NCI-H460 (cell line): ENCODE results near the gene GPC3. TPM values are rescaled to one million over a fixed set of nuclear protein-coding genes. Genes with fewer than 3 reads are reported as not detected.

Experiments used
- DNase-seq: peaks from one replicate; pipeline ENCODE4 v3.0.0-alpha.2; 2016; ENCODE audit warnings: low read depth; ENCODE audit errors: extremely low read depth
- total RNA-seq: library from RNA; depleted of rRNA; stranded (reverse); fragments of >200 nt; shearing (Covaris generic); gene quantifications from 2 replicates; pipeline ENCODE4 v1.2.3, GENCODE V29; 2014

Gene GPC3
- total RNA-seq, 1 experiment from 2014 or later: not detected

DNA sequence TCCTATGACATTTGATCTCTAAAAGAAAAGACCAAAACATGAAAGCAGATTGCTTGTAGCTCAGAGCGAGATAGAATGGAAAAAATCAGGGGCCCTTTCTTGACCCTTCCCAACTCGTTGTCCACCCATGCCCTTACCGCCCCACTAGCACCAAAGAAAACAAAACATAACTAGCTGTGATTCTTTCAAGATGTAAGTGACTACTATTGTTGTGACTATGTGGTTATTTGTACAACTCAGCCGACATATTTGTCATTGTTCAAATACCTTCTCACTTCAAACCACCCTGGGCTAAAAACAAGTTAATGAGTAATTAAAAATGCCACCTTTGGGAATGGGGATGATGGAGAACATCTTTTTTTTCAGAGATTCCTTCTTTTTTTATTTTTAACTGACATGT, 399.0 kb downstream of the GPC3 start:
- DNase-seq: no peak

DNA sequence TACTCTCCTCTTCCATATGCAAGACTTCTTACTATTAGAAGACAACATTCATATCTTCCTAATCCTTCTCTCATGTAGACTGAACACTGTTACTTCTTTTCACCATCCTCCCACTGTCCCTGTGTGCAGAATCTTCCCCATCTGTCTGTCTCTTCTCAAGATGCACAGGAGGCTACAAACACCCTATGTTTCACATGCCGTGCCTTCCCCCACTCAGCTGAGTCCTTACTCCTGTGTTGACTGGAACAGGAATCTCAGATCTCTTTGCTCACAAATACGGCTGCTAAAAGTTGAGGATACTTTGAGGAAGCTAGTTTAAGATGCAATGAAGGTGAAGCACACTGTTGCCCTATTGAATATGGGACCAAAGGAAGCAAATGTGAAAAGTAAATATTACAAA, 401.6 kb downstream of the GPC3 start:
- no peak for DNase-seq

DNA sequence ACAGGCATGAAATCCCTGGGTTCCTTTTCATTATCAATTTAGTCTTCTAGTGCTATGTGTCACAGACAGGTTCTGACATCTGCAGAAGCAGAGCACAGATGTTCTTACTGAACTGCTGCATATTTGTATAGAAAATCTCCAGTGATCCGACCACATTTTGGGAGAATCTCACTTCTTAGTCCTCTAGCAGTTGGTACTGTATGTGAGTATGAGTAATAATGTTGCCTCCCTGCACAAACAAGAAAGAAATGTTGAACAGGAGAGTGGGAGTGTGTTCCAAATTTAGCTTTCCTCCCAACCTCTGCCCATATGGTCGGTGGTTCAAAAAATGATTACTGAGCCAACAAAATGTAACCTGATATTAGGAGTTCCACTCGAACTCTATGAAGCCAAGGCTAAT, 404.8 kb downstream of the GPC3 start:
- no peak for DNase-seq

DNA sequence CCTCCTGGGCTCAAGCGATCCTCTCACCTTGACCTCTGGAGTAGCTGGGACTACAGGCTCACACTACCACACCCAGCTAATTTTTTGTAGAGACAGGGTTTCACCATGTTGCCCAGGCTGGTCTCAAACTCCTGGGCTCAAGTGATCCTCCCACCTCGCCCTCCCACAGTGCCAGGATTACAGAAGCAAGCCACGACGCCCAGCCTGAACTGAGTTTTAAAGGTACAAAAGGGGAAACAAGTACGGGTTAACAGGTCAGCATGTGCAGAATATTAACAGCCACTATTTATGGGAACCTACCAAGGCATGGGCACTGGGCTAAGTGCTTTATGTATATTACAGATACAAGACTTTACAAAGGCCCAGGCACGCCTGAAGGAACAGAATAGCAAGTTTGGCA, 405.8 kb downstream of the GPC3 start:
- DNase-seq: no peak

DNA sequence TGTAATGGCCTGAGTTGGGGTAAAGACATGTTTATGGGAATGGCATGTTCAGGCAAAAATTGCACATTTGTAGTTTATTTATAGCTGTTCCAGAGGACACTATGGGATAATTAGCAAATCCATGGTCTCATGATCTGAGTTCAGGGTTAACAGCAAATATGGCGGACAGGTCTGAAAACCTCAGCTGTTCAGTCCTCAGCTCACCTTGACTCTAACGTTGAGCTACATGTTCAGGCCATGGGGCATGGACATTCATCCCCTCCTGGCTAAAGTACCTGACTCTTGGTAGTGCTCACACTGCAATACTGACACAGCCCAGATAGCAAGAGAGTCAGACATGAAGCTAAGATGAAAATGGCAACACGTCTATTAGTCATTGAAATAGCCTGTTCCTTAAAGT, 408.5 kb downstream of the GPC3 start:
- no peak for DNase-seq

DNA sequence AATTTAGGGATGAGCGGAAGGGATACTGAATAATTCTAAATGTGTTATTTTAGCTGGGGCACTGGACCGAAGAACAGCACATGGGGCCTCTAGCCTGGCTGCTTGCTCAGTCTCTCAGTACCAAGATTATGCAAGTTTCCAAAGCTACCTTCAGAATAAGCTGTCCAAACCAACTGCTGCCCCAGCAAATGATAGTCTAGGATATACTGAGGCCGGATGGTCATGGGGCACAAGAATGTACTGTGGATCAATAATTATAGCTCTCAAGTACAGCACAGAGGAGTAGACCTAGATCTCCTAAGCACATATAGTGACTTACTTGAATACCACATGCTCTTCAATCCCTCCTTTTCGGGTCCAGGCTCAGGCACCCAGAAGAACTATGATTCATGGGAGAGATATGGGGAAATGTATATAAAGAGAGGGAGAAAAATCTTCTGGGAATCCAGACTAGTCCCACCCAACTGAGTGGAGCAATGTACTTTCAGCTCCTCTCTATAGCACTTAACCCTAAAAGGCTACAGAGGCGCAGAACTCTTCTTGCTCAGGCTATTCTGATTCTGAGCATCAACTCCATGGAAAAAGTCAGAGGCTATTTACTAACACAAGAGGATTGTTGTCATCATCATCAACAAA, 409.8 kb downstream of the GPC3 start:
- DNase-seq: no peak

DNA sequence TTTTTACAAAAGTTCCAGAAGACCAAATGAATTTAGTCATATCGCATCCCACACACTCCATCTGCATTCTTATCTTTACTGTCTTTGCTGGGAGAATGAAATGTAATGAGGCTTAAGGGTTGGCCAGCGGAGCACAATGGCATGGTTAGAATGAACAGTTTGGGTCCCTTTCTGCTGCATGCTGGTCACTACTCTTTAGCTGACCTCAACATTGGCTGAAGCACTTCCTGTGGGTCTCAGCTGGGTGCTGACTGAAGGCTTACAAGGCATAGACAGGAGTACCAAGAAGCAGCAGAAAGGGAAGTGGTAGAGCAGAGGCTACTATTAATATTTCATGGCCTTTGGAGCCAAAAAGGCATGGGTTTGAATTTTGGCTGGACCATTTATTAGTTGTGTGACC, 410.7 kb downstream of the GPC3 start:
- DNase-seq: no peak

DNA sequence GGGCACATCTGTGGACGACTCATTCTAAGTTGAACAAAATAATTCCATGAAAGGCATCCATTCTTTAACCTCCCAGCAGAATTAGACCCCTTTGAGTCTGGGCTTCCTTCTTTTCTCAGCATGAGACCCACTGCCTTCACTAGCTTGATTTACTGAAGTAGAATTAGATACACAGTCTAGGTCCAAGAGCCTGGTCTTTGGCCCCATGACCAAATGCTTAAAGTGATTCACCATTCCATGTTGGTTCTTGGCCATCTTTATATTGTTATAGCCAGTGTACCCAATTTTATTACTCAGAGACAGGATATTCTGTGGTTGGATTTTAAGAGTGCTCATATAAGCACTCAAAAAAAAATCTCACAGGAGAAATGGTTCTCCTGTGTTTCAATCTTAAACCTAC, 414.8 kb downstream of the GPC3 start:
- no peak for DNase-seq

DNA sequence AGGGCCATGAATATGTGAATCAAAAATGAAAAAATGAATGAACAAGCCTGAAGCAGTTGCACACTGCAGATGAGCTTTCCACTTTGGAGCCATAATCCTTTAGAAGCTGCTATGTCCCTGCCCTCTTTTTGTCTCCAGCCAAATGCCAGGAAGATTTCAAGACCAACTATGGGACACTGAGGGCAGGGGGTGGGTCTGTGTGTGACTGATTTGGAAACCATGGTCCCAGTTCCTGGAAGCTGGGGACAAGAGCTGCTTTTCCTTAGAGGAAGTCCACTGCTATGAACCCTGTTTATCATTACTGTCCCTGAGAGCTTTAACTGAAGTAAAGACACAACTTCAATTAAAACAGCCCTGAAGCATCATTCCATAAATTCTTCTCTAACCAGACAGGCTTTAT, 416.2 kb downstream of the GPC3 start:
- no peak for DNase-seq

DNA sequence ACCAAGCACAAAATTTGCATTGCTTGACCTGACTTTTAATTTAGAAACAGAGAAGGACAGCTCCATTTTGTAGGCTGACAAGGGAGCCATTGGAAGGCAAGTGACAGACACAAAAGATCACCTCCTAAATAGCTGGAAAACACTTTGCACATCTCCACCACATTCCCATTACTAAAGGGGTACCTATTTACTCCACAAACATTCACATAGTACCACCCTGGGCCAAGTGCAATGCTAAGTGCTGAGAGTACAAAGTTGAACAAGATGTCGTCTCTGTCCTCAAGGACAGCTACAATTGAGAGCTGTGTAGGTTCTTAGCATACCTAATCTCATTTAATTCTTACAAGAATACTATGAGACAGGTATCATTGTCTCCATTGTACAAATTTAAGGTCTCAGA, 417.3 kb downstream of the GPC3 start:
- DNase-seq: no peak

DNA sequence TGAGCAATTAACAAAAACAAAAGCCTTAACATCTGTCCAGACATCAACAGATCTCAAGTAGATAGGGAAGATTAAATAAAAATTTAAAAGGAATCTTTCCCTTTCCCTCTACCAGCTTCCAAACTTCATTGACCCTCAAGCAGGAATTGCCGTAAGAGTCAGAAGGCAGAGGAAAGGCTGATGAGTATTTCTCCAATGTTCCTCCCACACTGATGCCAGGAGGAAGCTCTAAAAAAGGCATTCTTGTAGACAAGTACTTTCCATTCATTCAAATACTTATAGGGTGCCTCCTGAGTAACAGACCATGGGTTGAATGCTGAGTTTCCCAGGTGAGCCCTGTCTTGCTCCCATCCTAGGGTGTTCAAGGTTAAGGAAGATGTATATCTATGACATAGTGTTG, 418.5 kb downstream of the GPC3 start:
- no peak for DNase-seq

DNA sequence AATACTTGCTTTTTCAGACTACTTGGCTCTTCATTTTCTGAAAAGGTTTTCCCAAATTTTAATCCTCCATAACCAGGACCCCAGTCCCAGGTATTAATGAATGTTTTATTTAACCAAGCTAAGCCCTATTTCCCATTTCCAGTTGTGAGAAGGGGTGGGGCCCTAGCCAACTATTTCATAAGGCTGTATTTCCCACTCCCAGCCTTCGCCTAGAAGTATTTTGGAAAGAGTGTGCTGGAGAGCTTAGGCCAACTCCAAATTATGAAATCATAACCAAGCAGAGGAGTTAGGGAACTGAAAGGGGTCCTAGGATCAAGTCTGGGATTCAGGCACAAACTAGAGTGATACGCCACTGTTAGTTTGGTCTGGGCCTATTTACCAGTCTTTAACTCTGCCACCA, 421.7 kb downstream of the GPC3 start:
- no peak for DNase-seq

DNA sequence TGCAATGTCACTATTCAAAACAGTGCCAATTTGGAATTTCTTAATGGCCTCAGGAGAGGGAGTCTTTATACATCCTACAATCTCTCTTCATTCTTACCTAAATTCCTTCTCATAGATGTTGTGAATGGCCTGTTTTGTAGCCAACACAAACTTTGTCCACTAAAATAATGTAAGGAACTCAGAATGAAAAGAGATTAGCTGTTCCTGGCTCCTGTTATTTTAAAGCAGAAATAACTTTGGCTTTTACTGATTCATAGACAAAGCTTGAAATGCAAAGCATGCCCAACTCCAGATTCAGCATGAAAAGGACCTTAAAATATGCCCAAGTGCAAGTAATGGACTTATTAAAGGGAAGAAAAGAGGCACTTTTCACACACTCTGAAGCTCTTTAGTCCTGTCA, 424.1 kb downstream of the GPC3 start:
- no peak for DNase-seq

DNA sequence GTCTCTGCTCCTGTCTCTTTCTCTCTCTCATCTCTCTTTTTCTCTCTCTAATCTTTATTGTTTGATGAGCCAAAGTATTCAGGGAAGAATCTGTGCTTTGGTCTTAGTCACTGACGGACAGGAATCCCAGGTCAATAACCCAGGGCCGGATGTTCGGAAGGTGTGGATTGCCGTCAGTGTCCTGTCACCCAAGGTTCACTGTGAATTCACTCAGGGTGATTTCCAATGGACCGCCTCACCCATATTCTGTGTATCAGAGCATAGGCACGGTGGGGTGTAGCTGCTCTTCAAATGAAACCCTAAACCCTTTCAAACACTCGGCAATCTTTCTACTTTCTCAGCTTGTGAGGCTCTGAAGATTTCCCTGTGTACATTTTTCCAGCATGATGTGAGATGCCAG, 425.5 kb downstream of the GPC3 start:
- no peak for DNase-seq

DNA sequence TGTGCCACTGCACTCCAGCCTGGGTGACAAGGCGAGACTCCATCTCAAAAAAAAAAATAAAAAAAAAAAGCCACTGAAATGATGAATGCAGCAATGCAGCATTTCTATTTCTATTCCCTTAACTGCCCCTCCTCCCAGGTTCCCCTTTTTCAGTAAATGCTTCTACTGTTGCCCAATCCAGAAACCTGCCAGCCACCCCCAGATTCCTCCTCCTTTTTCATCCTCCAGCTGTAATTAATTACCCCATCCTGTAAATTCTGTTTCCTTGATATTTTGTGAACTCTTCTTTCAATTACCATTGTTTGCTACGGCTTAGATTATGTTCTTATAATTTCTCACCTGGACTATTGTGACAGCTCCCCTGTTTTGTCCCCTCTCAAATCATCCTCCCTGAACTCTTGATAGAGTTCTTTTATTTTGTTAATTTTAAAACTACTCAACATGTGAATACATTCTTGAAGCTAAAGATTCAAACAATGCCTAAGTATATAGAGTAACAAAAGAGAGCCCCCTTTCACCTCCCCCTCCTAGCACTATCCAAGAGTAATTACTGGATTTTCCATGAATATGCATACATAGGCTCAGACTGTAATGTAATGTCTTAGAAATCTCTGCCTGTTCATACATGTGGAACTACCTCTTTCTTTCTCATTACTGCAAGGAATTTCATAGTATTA, 429.5 kb downstream of the GPC3 start:
- no peak for DNase-seq

DNA sequence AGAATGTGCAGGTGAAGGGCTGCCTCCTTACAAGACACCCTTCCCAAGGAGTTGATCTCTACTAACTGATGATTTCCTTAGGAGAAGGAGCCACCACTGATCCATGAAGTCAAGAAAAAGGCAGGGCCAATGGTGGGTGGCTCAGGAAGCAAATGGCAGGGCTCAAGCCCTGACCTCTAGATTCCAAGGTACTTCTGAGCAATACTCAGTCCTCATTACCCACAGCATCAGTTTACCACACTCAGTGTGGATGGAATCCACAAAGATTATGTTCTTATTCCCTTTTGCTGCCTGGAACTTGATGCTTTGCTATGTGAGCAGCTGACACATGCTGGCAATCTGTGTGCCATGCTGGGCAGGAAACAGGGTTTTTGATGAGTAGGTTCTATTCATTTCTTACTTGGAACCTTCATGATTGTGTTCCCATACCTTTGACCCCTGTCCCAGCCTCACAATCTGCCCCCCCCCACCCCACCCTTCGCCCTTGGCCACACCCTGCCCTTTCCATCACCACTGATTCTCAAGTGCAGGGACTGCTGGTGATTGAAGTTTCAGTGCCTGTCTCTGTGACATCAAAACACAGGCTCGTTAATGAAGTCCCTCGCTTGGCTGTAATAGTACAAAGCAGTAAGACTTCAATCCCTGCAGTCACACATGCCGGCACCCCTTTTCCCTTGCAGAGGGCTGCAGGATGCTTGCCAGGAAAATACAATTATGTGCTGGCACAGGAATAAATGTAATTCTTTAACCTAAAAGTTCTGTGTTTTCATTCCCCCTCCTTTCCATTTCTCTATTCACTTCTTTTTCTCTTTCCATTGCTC, 434.5 kb downstream of the GPC3 start:
- DNase-seq: no peak

DNA sequence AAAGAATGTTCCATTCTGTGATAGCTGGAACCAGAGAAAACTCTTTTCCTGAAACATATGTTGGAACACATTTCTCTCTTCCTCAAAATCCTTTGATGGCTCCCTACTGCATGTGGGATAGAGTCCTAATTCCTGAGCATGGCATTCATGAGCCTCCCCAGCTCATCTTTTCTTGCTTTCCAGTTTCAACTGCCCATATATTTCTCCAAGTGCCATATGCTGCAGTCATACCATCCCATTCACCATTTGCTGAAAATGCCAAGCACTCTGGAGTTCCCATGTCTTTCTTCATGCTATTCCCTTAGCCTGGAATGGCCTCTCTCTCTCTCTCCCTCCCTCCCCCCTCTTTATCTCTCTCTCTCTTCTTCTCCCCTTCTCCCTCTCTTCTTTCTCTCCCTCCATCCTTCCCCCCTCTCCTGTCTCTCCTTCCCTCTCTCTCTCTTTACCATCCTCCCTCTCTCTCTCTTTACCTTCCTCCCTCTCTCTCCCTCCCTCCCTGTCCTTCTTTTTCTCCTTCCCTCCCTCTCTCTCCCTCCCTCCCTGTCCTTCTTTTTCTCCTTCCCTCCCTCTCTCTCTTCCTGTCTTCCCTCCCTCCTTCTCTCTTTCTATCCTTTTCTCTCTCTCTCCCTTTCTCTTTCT, 436.0 kb downstream of the GPC3 start:
- no peak for DNase-seq

DNA sequence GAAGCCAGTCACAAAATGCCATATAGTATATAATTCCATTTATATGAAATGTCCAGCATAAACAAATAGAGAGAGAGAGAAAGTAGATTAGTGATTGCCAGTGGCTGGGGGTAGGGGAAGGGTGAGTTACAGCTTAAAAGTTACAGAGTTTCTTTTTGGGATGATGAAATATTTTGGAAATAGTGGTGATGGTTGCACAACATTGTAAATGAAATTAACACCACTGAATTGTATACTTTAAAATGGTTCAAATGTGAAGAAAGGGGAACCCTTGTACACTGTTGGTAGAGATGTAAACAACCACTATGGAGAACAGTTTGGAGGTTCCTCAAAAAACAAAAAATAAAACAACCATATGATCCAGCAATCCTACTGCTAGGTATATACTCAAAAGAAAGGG, 439.0 kb downstream of the GPC3 start:
- no peak for DNase-seq

DNA sequence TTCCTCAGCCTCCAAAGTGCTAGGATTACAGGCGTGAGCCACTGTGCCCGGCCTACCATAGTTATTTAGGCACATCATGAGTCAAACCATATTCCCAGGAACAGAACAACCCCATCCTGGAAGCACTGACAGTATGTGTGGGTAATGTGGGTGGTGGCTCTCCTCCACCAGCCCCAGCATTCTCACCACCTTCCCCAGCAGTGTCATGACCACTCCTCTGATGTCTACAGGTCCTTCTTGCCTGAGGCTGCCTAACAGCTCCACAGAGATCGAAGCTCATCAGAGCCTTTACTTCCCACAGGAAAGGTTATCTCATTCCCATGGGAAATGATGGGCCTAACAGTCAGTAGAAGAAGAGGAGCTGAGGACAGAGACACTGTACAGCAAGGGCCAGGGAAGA, 440.6 kb downstream of the GPC3 start:
- DNase-seq: no peak

DNA sequence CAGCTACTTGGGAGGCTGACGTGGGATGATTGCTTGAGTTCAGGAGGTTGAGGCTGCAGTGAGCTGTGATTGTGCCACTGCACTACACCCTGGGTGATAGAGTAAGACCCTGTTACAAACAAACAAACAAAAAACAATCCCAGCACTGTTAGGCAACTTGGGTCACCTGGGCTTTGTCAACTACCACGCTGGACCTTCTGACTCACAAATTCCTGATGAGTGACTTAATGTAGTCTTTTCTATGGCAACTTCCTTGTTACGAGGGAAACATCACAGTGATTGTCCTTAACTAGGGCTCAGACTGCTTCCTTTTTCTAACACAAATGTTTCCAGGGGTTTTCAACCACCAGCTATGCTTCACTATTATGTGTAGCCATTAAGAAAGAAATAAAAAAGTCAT, 441.3 kb downstream of the GPC3 start:
- DNase-seq: no peak

DNA sequence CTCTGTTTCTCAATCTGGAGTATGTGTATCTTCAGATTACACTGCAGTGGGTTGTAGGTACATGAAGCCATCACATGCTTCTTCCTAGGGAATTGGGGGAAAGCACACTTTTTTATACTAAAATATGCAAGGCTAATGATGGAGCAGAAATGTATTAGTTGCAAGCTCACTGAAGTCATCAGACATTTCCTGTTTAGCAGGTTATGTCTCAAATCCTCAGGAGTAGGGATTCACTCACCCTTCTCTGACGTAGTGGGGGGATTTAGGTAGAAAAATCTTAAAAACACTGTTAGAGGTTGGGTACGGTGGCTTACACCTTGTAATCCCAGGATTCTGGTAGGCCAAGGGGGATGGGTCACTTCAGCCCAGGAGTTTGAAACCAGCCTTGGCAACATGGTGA, 441.7 kb downstream of the GPC3 start:
- DNase-seq: no peak

DNA sequence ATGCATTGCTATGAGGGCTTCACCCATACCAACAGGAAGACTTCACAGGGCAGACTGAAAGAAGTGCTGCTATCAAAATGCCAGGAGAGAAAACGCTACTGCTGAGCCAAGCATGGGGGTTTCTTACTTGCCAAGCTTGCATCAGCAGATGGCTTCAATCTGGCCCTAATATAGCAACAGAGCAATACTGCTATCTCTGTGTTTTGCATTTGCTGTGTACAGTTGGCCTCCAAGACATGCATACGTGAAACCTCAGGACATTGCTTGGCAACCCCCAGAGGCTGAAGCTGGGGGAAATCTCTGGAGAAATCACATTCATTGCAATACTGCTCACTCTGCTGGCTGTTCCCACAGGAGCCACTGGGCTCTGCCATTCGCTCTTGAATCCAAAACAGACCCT, 442.9 kb downstream of the GPC3 start:
- no peak for DNase-seq
